PC-3 (cell line): Measurements from ENCODE around the gene ZNF335. TPM values are rescaled to one million over a fixed set of nuclear protein-coding genes. Genes with fewer than 3 reads are reported as not detected.
A peak's percentile ranks its signal among the peaks of the same experiment; 100 is the strongest.
"Not testable (repeated sequence)": the region's sequence is repeated elsewhere in the genome, so short reads cannot be mapped to it uniquely, and the experiment has no call there.

Experiments
- ATAC-seq: fragments of 200-7000 bp; cut with Tn5 transposase; 2 replicates; pipeline ENCODE4 v1.9.1; 2020; ENCODE audit warnings: mild to moderate bottlenecking, moderate library complexity
- BruUV-seq: library from RNA; stranded (reverse); fragments of 400-500 nt; replicated peaks from 2 replicates; lab custom pipeline; 2021; lab: Mats Ljungman, UMichigan
- CTCF ChIA-PET: fragments of 300-600 bp; sonication (Branson Sonifier 250); formaldehyde crosslinking; loops from one replicate; lab custom pipeline; 2022; ENCODE audit warnings: antibody characterized with exemption; lab: Charles Lee
- POLR2A ChIA-PET: fragments of 300-600 bp; sonication (Branson Sonifier 250); formaldehyde crosslinking; loops from one replicate; lab custom pipeline; 2022; ENCODE audit warnings: antibody characterized with exemption; ENCODE audit not compliant: unreplicated experiment; lab: Charles Lee
- DNase-seq: peaks from one replicate; pipeline ENCODE4 v3.0.0-alpha.2; 2015
- H2AFZ ChIP-seq: fragments of 300-600 bp; sonication (generic); 2 replicates; pipeline ENCODE4 v1.6.0; 2016; ENCODE audit warnings: antibody characterized with exemption, low read length
- H3F3A ChIP-seq: fragments of 300-600 bp; sonication (generic); one replicate; pipeline ENCODE4 v1.6.0; 2017; ENCODE audit warnings: antibody characterized with exemption, low read length, control low read depth, mild to moderate bottlenecking; ENCODE audit not compliant: unreplicated experiment
- H3K27ac ChIP-seq: fragments of 300-600 bp; sonication (generic); 2 replicates; pipeline ENCODE4 v1.5.1; 2016; ENCODE audit warnings: mild to moderate bottlenecking, low read length
- H3K27me3 ChIP-seq: fragments of 300-600 bp; sonication (generic); 2 replicates; pipeline ENCODE4 v1.6.1; 2016; ENCODE audit warnings: low read length, mixed read lengths
- H3K36me3 ChIP-seq: fragments of 300-600 bp; sonication (generic); 2 replicates; pipeline ENCODE4 v1.6.1; 2016; ENCODE audit warnings: low read depth, mixed run types, low read length, mixed read lengths
- H3K4me1 ChIP-seq: fragments of 300-600 bp; sonication (generic); 2 replicates; pipeline ENCODE4 v1.5.1; 2016; ENCODE audit warnings: low read length; ENCODE audit not compliant: insufficient read depth
- H3K4me2 ChIP-seq: fragments of 300-600 bp; sonication (generic); 2 replicates; pipeline ENCODE4 v1.6.0; 2016; ENCODE audit warnings: low read length
- H3K4me3 ChIP-seq: fragments of 300-600 bp; sonication (generic); 2 replicates; pipeline ENCODE4 v1.5.1; 2016; ENCODE audit warnings: mild to moderate bottlenecking, low read length, mixed read lengths
- H3K79me2 ChIP-seq: fragments of 300-600 bp; sonication (generic); 2 replicates; pipeline ENCODE4 v1.6.1; 2017; ENCODE audit warnings: low read length, mixed read lengths
- H3K9ac ChIP-seq: fragments of 300-600 bp; sonication (generic); 2 replicates; pipeline ENCODE4 v1.6.0; 2016; ENCODE audit warnings: mild to moderate bottlenecking, low read length
- H3K9me2 ChIP-seq: fragments of 300-600 bp; sonication (generic); replicated peaks from 2 replicates; pipeline ENCODE4 v1.6.1; 2016; ENCODE audit warnings: mixed run types, low read length, mixed read lengths
- H3K9me3 ChIP-seq: fragments of 300-600 bp; sonication (generic); 2 replicates; pipeline ENCODE4 v1.6.1; 2016; ENCODE audit warnings: low read length, mixed read lengths
- H4K20me1 ChIP-seq: fragments of 300-600 bp; sonication (generic); 2 replicates; pipeline ENCODE4 v1.6.1; 2016; ENCODE audit warnings: low read length, mixed read lengths
- CTCF ChIP-seq: fragments of 300-600 bp; sonication (generic); conservative IDR thresholded peaks from 2 replicates; pipeline ENCODE4 v1.5.1; 2017; ENCODE audit warnings: antibody characterized with exemption, low read depth, mild to moderate bottlenecking, low read length
- EZH2 ChIP-seq: fragments of 300-600 bp; sonication (generic); IDR thresholded peaks from one replicate; pipeline ENCODE4 v1.6.1; 2017; ENCODE audit warnings: antibody characterized with exemption, mild to moderate bottlenecking, low read length; ENCODE audit not compliant: unreplicated experiment
- EZH2phosphoT487 ChIP-seq: fragments of 300-600 bp; sonication (generic); IDR thresholded peaks from 2 replicates; pipeline ENCODE4 v1.6.1; 2018; ENCODE audit warnings: mild to moderate bottlenecking, antibody characterized with exemption, low read length, borderline replicate concordance
- intact Hi-C: fragments of 100-400 bp; cut with micrococcal nuclease; formaldehyde crosslinking; loops from 2 replicates; pipeline ENCODE4 v1.9.0; 2023
- total RNA-seq: library from RNA; depleted of rRNA; stranded (reverse); fragments of >200 nt; gene quantifications from 2 replicates; pipeline ENCODE4 v1.2.3, GENCODE V29; 2014

Gene ZNF335
- total RNA-seq, 1 experiment from 2014 or later = 36.9 TPM

GRCh38 chr20:45997187-45997586, 25.2 kb upstream of the ZNF335 start:
- ATAC-seq = no peak
- DNase-seq = no peak
- H3K27ac ChIP-seq = no peak overlapping the region
- intact Hi-C loops = no loop called here
- TF ChIP-seq EZH2 (no peak), EZH2phosphoT487 (no peak), CTCF (no peak)
- H3K9me2 ChIP-seq = no peaks in the 10 kb centered on the region
- H3K79me2 ChIP-seq = no peaks in the 10 kb centered on the region
- no peaks in the 10 kb centered on the region for H3F3A ChIP-seq
- peaks cover 33% of the 10 kb centered on the region for H3K4me1 ChIP-seq
- H3K36me3 ChIP-seq = no peaks in the 10 kb centered on the region
- no TSS peak for BruUV-seq
- H3K27me3 ChIP-seq = no peaks in the 10 kb centered on the region
- H3K9me3 ChIP-seq = no peaks in the 10 kb centered on the region
- no peak overlapping the region for H3K4me3 ChIP-seq
- POLR2A ChIA-PET = no interaction called here
- no peaks in the 10 kb centered on the region for H4K20me1 ChIP-seq
- no peak overlapping the region for H3K9ac ChIP-seq
- no peak overlapping the region for H2AFZ ChIP-seq
- CTCF ChIA-PET = no interaction called here
- no peak overlapping the region for H3K4me2 ChIP-seq

GRCh38 chr20:45995495-45996097, 23.6 kb upstream of the ZNF335 start:
- H3K27ac ChIP-seq = peak overlapping the region; percentile 85
- H3K79me2 ChIP-seq, H3K36me3 ChIP-seq, H3K9me2 ChIP-seq, BruUV-seq, intact Hi-C loops, H3K27me3 ChIP-seq, H4K20me1 ChIP-seq, H3F3A ChIP-seq, H3K9me3 ChIP-seq: not testable (repeated sequence)
- peak overlapping the region; percentile 37 for H2AFZ ChIP-seq
- ChIA-PET CTCF (interaction anchor here (1.0 kb wide), 1 partner anchor 9 kb away, joined by 5 read pairs; no protein-coding TSS in a partner anchor), POLR2A (interaction anchor here (0.7 kb wide), 1 partner anchor 651 kb away, joined by 5 read pairs; no protein-coding TSS in a partner anchor)
- H3K4me1 ChIP-seq = peaks cover 33% of the 10 kb centered on the region
- H3K4me2 ChIP-seq = peak overlapping the region; percentile 73
- H3K9ac ChIP-seq = peak overlapping the region; percentile 36
- peak; percentile 69 for ATAC-seq
- peak; percentile 96 for DNase-seq
- H3K4me3 ChIP-seq = peak overlapping the region; percentile 22; the same call in 1 of the 2 replicates

GRCh38 chr20:45994761-45995493, 22.9 kb upstream of the ZNF335 start:
- no peak for ATAC-seq

More at GRCh38 chr20:45994761-45995493, 22.9 kb upstream of the ZNF335 start:
- CTCF ChIA-PET = interaction anchor here (1.0 kb wide), 1 partner anchor 8 kb away, joined by 5 read pairs; no protein-coding TSS in a partner anchor
- H3K4me2 ChIP-seq = peak overlapping the region; percentile 73
- peak overlapping the region; percentile 36 for H3K9ac ChIP-seq
- no peaks in the 10 kb centered on the region for H4K20me1 ChIP-seq
- H2AFZ ChIP-seq = peak overlapping the region; percentile 37
- POLR2A ChIA-PET = interaction anchor here (0.7 kb wide), 1 partner anchor 651 kb away, joined by 5 read pairs; no protein-coding TSS in a partner anchor
- TF ChIP-seq EZH2 (no peak), EZH2phosphoT487 (no peak)
- no TSS peak for BruUV-seq
- H3K79me2 ChIP-seq = no peaks in the 10 kb centered on the region
- H3K9me3 ChIP-seq = no peaks in the 10 kb centered on the region
- H3K4me3 ChIP-seq = peak overlapping the region; percentile 22; the same call in 1 of the 2 replicates
- DNase-seq = no peak
- no peaks in the 10 kb centered on the region for H3K36me3 ChIP-seq
- H3F3A ChIP-seq = no peaks in the 10 kb centered on the region
- peaks cover 33% of the 10 kb centered on the region for H3K4me1 ChIP-seq
- no peaks in the 10 kb centered on the region for H3K9me2 ChIP-seq
- intact Hi-C loops = no loop called here
- peak overlapping the region; percentile 85 for H3K27ac ChIP-seq
- no peaks in the 10 kb centered on the region for H3K27me3 ChIP-seq
